ENCODE results near the gene ZBTB20. TPM values are rescaled to one million over a fixed set of nuclear protein-coding genes. Genes with fewer than 3 reads are reported as not detected.

ZBTB20 gene
- total and polyA plus RNA-seq, 4 donors: 0.88 to 83.2 (median 20.4) TPM

- no peak for DNase-seq (ENCODE audit: low spot score)
- H3K9me3 ChIP-seq (ENCODE audit: control insufficient read depth in 4 of 4, low read length in 3 of 4): no peaks in the 10 kb centered on the region
- no peak overlapping the region for H3K9ac ChIP-seq (ENCODE audit: low read depth in 1 of 2, low read length in 2 of 2)
- no peak overlapping the region for H3K4me3 ChIP-seq (ENCODE audit: low read depth in 1 of 3, low read length in 3 of 3)
- peaks cover 0 to 5% (median under 1%) of the 10 kb centered on the region in 4 donors for H3K4me1 ChIP-seq (ENCODE audit: control insufficient read depth in 4 of 4, insufficient read depth in 4 of 4, low read length in 3 of 4)
- H3K36me3 ChIP-seq (ENCODE audit: control insufficient read depth in 4 of 4, insufficient read depth in 3 of 4, low read depth in 1 of 4, low read length in 3 of 4): no peaks in the 10 kb centered on the region
- 34% methylated on average over 3 of the region's 3 CpGs for WGBS
- H3K27me3 ChIP-seq (ENCODE audit: control insufficient read depth in 4 of 4, insufficient read depth in 4 of 4, low read length in 3 of 4): no peaks in the 10 kb centered on the region
- no peak overlapping the region for H3K27ac ChIP-seq (ENCODE audit: low read depth in 1 of 2, low read length in 2 of 2)
- TF ChIP-seq RXRA (IDR thresholded peaks at IDR 0.05): no peak
- TF ChIP-seq, protein P1, sequence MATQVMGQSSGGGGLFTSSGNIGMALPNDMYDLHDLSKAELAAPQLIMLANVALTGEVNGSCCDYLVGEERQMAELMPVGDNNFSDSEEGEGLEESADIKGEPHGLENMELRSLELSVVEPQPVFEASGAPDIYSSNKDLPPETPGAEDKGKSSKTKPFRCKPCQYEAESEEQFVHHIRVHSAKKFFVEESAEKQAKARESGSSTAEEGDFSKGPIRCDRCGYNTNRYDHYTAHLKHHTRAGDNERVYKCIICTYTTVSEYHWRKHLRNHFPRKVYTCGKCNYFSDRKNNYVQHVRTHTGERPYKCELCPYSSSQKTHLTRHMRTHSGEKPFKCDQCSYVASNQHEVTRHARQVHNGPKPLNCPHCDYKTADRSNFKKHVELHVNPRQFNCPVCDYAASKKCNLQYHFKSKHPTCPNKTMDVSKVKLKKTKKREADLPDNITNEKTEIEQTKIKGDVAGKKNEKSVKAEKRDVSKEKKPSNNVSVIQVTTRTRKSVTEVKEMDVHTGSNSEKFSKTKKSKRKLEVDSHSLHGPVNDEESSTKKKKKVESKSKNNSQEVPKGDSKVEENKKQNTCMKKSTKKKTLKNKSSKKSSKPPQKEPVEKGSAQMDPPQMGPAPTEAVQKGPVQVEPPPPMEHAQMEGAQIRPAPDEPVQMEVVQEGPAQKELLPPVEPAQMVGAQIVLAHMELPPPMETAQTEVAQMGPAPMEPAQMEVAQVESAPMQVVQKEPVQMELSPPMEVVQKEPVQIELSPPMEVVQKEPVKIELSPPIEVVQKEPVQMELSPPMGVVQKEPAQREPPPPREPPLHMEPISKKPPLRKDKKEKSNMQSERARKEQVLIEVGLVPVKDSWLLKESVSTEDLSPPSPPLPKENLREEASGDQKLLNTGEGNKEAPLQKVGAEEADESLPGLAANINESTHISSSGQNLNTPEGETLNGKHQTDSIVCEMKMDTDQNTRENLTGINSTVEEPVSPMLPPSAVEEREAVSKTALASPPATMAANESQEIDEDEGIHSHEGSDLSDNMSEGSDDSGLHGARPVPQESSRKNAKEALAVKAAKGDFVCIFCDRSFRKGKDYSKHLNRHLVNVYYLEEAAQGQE (IDR thresholded peaks at IDR 0.05): no peak
- no peak for TF ChIP-seq FOXA1 (IDR thresholded peaks at IDR 0.05)
- TF ChIP-seq HNF4A (conservative IDR thresholded peaks at IDR 0.05): no peak
- TF ChIP-seq SP1 (IDR thresholded peaks at IDR 0.05): no peak
- TF ChIP-seq, protein P2, sequence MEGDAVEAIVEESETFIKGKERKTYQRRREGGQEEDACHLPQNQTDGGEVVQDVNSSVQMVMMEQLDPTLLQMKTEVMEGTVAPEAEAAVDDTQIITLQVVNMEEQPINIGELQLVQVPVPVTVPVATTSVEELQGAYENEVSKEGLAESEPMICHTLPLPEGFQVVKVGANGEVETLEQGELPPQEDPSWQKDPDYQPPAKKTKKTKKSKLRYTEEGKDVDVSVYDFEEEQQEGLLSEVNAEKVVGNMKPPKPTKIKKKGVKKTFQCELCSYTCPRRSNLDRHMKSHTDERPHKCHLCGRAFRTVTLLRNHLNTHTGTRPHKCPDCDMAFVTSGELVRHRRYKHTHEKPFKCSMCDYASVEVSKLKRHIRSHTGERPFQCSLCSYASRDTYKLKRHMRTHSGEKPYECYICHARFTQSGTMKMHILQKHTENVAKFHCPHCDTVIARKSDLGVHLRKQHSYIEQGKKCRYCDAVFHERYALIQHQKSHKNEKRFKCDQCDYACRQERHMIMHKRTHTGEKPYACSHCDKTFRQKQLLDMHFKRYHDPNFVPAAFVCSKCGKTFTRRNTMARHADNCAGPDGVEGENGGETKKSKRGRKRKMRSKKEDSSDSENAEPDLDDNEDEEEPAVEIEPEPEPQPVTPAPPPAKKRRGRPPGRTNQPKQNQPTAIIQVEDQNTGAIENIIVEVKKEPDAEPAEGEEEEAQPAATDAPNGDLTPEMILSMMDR (IDR thresholded peaks at IDR 0.05; ENCODE audit: low read depth, low read length, missing input control): no peak
Observed at GRCh38 chr3:114732353-114732752, 414.7 kb downstream of the ZBTB20 start.

DNA sequence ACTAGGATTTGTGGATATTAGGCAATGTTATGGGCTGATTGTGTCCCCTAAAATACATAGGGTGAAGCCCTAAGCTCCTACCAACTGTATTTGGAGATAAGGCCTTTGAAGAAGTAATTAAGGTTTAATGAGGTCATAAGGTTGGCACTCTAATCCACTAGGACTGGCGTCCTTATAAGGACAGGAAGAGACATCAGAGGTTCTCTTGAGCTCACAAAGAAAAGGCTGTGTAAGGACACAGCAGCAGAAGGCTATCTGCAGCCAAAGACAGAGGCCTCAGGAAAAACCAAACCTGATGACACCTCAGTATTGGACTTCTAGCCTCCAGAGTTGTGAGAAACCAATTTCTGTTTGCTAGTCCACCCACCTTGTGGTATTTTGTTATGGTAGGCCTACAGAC lies 416.7 kb downstream of the ZBTB20 start:
- Histone ChIP-seq H3K36me3 (ENCODE audit: control insufficient read depth in 4 of 4, insufficient read depth in 3 of 4, low read depth in 1 of 4, low read length in 3 of 4) (no peaks in the 10 kb centered on the region), H3K4me3 (ENCODE audit: low read depth in 1 of 3, low read length in 3 of 3) (no peak overlapping the region), H3K27ac (ENCODE audit: low read depth in 1 of 2, low read length in 2 of 2) (no peak overlapping the region), H3K9ac (ENCODE audit: low read depth in 1 of 2, low read length in 2 of 2) (no peak overlapping the region), H3K9me3 (ENCODE audit: control insufficient read depth in 4 of 4, low read length in 3 of 4) (no peaks in the 10 kb centered on the region), H3K4me1 (ENCODE audit: control insufficient read depth in 4 of 4, insufficient read depth in 4 of 4, low read length in 3 of 4) (peaks cover 0 to 20% (median 4%) of the 10 kb centered on the region in 4 donors), H3K27me3 (ENCODE audit: control insufficient read depth in 4 of 4, insufficient read depth in 4 of 4, low read length in 3 of 4) (no peaks in the 10 kb centered on the region)
- TF ChIP-seq FOXA2 (IDR thresholded peaks at IDR 0.05): no peak
- TF ChIP-seq GABPA (IDR thresholded peaks at IDR 0.05 in 1 of 2, conservative IDR thresholded peaks at IDR 0.05 in 1 of 2): no peak
- TF ChIP-seq, protein P1 (IDR thresholded peaks at IDR 0.05): no peak
- TF ChIP-seq, protein P3, sequence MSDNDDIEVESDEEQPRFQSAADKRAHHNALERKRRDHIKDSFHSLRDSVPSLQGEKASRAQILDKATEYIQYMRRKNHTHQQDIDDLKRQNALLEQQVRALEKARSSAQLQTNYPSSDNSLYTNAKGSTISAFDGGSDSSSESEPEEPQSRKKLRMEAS (IDR thresholded peaks at IDR 0.05): no peak
- no peak for TF ChIP-seq FOXA1 (IDR thresholded peaks at IDR 0.05)
- no peak for TF ChIP-seq HNF4A (conservative IDR thresholded peaks at IDR 0.05)
- TF ChIP-seq TAF1 (conservative IDR thresholded peaks at IDR 0.05): no peak
- no peak for TF ChIP-seq NR2F2 (IDR thresholded peaks at IDR 0.05)
- TF ChIP-seq HNF4G (IDR thresholded peaks at IDR 0.05): no peak
- TF ChIP-seq EGR1 (IDR thresholded peaks at IDR 0.05; ENCODE audit: low read depth in 2 of 2): no peak
- TF ChIP-seq, protein P4, sequence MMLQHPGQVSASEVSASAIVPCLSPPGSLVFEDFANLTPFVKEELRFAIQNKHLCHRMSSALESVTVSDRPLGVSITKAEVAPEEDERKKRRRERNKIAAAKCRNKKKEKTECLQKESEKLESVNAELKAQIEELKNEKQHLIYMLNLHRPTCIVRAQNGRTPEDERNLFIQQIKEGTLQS (IDR thresholded peaks at IDR 0.05): no peak
- no peak for TF ChIP-seq SP1 (IDR thresholded peaks at IDR 0.05)
- DNase-seq (ENCODE audit: low spot score): no peak
- WGBS: 68% methylated on average over 1 of the region's 1 CpG

All from liver (tissue), 9 donors.